MM.1S (cell line): ENCODE measurements around the gene RASD2.

ENCODE experiments used
- EZH2phosphoT487 ChIP-seq: fragments of 300-600 bp; sonication (generic); IDR thresholded peaks from 2 replicates; pipeline ENCODE4 v1.6.1; 2018; ENCODE audit warnings: antibody characterized with exemption, low read length
- TF ChIP-seq, protein P1 (sequence below): fragments of 300-600 bp; sonication (generic); IDR thresholded peaks from 2 replicates; pipeline ENCODE4 v1.5.1; 2016; ENCODE audit warnings: antibody characterized with exemption, low read length, mixed read lengths

DNA sequence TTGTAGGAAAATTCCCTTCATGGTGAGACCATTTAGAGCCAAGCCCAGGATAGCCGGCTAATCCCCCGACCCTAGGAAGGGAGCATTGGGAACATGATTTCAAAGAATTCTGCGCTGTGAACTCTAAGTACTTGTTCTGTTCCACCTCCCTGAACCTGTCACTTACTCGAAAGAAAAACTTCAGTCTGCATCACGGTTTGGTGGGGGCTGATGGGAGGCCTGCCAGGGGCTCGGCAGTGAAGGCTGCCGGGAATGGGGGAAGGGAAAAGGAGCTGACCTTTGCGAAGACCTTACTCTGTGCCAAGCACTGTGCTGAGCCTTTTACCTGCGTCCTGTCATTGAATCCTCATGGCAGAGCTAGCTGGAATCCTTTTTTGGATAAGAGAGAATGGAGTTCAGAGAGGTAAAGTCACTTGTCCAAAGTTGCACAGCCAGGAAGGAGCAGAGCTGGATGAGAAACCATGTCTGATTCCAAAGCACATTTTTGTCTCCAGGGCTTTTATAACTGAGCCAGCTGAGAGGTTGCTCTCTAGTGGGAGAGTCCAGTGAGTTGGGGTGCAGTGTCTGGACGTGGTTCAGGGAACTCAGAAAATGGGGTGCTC, 15.4 kb downstream of the RASD2 start:
- TF ChIP-seq, protein P1, sequence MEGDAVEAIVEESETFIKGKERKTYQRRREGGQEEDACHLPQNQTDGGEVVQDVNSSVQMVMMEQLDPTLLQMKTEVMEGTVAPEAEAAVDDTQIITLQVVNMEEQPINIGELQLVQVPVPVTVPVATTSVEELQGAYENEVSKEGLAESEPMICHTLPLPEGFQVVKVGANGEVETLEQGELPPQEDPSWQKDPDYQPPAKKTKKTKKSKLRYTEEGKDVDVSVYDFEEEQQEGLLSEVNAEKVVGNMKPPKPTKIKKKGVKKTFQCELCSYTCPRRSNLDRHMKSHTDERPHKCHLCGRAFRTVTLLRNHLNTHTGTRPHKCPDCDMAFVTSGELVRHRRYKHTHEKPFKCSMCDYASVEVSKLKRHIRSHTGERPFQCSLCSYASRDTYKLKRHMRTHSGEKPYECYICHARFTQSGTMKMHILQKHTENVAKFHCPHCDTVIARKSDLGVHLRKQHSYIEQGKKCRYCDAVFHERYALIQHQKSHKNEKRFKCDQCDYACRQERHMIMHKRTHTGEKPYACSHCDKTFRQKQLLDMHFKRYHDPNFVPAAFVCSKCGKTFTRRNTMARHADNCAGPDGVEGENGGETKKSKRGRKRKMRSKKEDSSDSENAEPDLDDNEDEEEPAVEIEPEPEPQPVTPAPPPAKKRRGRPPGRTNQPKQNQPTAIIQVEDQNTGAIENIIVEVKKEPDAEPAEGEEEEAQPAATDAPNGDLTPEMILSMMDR: no peak
- no peak for TF ChIP-seq EZH2phosphoT487
